Measurements from ENCODE around the gene MAGED1.

DNA sequence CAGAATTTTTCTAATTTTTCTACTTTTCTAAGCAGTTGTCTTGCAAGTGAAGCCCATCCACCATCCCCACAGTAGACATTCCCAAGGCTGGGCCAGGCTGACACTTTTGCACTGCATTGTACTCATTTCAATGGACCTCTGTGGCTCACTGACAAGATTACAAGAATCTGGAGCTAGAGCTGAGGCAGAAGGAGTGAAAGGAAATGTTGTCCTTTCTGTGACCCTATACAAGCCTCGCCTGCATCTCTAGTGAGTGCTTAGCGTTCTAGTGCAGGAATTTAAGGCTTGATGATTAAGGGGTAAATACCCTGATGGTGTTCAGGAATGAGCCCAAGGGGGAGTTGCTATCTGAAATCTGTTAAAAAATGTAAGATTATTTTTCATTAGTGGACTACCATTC lies 6.3 kb downstream of the MAGED1 start:
- TF ChIP-seq, protein P1, sequence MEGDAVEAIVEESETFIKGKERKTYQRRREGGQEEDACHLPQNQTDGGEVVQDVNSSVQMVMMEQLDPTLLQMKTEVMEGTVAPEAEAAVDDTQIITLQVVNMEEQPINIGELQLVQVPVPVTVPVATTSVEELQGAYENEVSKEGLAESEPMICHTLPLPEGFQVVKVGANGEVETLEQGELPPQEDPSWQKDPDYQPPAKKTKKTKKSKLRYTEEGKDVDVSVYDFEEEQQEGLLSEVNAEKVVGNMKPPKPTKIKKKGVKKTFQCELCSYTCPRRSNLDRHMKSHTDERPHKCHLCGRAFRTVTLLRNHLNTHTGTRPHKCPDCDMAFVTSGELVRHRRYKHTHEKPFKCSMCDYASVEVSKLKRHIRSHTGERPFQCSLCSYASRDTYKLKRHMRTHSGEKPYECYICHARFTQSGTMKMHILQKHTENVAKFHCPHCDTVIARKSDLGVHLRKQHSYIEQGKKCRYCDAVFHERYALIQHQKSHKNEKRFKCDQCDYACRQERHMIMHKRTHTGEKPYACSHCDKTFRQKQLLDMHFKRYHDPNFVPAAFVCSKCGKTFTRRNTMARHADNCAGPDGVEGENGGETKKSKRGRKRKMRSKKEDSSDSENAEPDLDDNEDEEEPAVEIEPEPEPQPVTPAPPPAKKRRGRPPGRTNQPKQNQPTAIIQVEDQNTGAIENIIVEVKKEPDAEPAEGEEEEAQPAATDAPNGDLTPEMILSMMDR (IDR thresholded peaks at IDR 0.05), result no peak
- TF ChIP-seq POLR2AphosphoS5 (IDR thresholded peaks at IDR 0.05) (no peak), POLR2A (IDR thresholded peaks at IDR 0.05) (no peak)

Measured in gastroesophageal sphincter (tissue), 3 donors.